GM19239 (cell line): Measurements from ENCODE around the gene RNASE11.
"Not testable (repeated sequence)": the region's sequence is repeated elsewhere in the genome, so short reads cannot be mapped to it uniquely, and the experiment has no call there.

Experiments
- DNase-seq: peaks from one replicate; pipeline ENCODE4 v3.0.0; 2011; ENCODE audit warnings: low spot score; ENCODE audit not compliant: insufficient read length
- FAIRE-seq: peaks from 2 replicates; lab custom pipeline; 2011; peaks lifted over from hg19 to GRCh38; lab: Jason Lieb, UNC

Gene RNASE11

GRCh38 chr14:20587489-20588154 lies at the start of gene RNASE11:
Gene RNASE11 (minus strand): TSS chr14:20588001.
- FAIRE-seq = no peak
- DNase-seq = no peak

- DNase-seq (peak; percentile 69), FAIRE-seq (peak; percentile 90)
Observed at GRCh38 chr14:20632831-20633691, 45.3 kb upstream of the RNASE11 start.

- DNase-seq (no peak), FAIRE-seq (peak; percentile 65)
Observed at GRCh38 chr14:20632448-20632830, 44.6 kb upstream of the RNASE11 start.

DNA sequence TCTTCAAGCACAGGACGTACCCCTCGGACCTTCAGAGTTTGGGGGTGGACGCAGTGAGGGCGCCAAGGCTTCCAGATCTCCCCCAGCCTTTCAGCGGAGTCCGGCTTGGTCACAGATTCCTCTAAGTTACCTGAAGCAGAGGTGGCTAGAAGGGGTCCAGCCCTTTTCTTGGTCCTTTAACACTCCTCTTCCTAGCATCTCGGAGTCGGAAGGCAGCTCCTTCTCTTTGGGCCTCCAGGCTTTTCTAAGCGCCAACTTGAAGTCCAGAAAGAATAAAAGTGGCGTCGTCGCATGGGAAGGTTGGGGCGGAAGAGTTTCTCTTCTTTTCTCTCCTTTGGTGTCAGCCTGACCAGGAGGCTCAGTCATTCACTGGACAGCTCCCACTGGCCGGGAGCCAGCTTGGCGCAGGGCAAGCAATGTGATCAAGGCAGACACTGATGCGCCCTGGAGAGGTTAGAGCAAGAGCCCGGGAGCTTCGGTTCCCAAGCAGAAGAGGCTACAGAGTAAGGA lies 44.1 kb upstream of the RNASE11 start:
- DNase-seq (no peak), FAIRE-seq (peak; percentile 49)

- peak; percentile 77 for FAIRE-seq
- no peak for DNase-seq
Observed at GRCh38 chr14:20631023-20631879, 43.5 kb upstream of the RNASE11 start.

DNA sequence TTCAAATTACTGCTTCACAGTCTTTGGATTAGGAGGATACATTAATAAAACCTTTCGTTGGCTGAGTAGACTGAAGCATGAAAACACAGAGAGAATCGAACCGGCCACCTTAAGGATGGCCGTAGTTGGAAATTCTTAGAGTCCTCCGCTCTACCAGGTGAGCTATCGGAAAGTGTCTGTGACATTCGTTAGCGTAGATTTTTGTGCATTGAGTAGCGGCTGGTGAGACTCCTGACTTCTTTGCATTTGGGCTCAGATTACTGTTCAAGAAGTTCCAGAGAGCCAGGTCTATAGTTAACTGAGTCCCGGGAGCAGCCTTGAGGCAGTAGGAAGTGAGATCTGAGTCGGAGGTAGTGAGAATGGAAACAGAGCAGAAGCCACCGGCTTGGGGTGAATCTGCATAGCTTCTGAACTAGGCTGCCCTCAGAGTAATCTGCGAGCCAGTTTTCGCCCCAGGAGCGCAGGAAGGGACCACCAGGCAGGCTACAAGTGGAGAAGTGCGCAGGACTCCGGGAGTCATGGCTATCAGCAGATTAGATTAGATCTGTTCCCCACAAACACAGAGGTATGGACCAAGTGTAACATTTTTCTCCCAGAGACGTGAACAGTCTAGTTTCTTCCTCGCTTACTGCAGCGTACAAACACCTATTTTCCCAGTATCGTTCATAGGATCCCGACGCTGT lies 42.7 kb upstream of the RNASE11 start:
- DNase-seq = no peak
- peak; percentile 72 for FAIRE-seq

GRCh38 chr14:20628063-20628854 lies 40.5 kb upstream of the RNASE11 start:
- FAIRE-seq = no peak
- no peak for DNase-seq

DNA sequence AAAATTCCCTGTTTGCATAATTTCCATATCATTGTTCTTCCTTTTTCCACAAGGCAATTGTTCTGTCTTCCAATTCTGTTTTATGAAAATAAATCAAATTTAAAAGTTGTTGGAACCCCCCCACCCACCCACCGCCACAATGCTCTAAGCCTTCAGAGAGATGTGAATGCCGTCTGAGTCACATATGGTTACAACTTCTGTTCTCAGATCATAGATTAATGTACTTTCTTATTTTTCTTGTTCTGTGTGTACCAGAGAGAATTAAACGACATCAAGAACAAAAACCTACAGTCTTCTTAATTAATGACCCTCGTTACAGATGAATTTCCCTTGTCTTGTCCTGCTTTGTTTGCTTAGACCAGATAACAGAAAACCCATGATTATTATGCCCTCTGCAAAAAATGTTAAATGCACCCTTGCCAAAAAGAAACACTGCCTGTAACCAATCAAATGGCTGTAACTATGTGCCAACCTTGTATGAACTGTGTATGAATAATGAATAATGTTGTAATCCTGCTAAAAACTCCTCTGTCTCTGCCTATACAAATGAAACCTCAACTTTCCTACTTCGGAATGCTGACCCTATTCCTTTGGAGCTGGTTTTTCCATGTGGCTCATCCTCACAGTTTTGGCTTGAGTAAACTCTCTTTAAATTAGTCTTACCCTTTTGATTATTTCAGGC lies 39.7 kb upstream of the RNASE11 start:
- FAIRE-seq = no peak

GRCh38 chr14:20626274-20626673 lies 38.5 kb upstream of the RNASE11 start:
- DNase-seq (no peak), FAIRE-seq (no peak)

More for the DNA sequence above, 39.7 kb upstream of the RNASE11 start:
- DNase-seq = no peak

DNA sequence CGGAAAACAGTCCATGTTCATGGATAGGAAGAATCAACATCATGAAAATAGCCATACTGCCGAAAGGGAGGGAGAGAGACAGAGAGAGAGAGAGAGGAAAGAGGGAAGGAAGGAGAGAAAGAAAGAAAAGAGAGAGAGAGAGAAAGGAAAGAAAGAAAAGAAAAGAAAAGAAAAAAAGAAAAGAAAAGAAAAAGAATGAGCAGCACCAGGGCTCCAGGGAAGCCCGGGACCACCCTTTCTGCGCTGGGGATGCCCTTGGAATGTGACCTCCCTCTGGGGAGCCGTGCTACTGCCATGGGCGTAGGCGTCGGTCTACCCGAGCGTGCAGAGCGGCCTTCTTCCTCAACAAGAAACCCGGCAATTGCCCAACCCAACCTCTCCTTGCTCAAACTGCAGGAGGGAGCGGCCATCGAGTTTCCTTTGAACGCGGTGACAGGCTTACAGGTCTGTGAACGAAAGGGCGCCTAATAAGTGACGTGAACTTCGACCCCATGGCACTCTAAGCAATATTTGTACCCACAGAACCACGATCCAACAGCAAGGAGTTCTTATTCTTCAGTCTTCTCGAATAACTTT lies 36.8 kb upstream of the RNASE11 start:
- no peak for FAIRE-seq
- no peak for DNase-seq

GRCh38 chr14:20623798-20624197 lies 36.0 kb upstream of the RNASE11 start:
- peak; percentile 76 for FAIRE-seq

DNA sequence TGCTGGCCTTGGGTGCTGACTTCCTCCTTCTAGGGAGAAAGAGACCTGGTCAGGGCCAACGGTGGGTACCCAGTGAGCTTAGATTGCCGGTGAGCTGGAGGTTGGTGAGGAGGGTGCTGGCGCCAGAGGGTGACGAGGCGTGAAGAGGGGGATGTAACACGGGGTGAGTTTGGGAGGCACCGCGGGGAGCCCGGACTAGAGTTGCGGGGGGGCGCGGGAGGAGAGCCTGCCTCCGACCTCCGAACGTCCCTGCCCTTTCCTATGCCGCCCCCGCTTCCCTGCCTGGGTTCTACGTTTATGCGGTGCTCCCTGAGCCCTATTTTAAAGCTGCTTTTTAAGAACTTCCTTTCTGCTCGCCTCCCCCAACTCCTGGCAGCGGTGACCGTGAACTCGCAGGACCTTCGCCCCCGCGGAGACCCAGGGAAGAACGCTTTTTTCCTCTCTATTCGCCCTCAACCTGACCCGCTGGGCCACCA lies 35.1 kb upstream of the RNASE11 start:
- DNase-seq (no peak), FAIRE-seq (peak; percentile 61)

More at GRCh38 chr14:20623798-20624197, 36.0 kb upstream of the RNASE11 start:
- DNase-seq = no peak

DNA sequence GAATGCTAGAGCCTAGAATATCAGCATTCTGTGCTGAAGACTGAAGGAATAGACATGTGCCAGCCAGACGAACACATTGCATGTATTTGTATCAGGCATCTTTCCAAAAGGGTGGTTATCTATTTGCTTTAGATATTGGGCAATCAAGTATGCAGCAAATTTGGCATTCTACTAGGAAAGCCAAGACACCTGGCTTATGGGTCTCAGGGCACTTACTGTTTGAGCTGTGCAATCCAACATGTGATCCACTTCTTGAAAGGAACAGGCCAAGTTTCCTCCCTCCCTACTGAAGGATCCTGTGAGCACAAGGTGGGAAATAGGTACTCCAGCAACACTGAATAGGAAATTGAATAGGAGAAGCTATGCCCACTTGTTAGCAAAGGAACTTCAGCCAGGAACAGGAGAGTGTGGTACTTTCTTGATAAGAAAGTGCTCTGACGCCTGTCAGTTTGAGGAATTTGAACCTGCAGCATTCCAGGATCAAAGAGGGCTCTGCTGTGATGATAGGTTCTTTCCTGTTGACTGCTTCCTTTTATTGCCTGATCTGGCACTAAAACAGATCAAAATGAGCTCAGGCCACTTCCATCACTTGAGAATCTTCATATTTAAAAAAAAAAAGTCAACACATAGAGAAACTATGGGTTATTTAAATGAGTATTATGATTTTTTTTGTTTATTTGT lies 33.1 kb upstream of the RNASE11 start:
- FAIRE-seq (no peak), DNase-seq (no peak)

DNA sequence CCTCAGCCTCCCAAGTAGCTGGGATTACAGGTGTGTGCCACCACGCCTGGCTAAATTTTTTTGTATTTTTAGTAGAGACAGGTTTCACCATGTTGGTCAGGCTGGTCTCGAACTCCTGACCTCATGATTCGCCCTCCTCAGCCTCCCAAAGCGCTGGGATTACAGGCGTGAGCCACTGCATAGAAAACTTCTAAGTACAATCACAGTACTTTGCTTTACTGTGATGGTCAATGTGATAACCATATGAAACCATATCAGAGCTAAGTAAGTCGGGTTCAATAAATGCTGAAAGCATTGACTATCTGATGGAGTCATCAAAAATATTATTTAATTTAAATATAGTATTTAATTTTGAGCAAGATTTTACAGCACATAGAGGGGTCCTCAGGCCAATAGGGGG lies 31.9 kb upstream of the RNASE11 start:
- FAIRE-seq = not testable (repeated sequence)

DNA sequence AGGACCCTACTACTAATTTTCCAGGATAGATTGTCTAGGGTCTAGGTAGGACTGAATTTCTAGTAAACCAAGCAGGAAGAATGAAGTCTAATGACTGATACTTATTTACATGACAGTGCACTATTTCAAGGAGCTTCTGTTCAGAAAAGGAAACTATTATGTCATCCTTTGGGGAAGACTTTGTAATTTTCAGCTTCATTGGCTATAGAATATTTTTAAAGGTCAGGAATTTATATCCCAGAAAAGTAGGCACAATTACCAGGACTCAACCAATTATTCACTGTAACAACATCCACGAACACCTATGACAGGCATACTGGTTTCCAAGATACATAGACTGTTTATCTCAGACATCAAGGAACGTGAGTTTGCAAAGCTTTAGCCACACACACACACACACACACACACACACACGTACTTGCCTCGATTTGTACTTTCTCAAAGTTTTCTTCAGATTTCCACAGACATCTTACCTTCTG lies 30.5 kb upstream of the RNASE11 start:
- no peak for DNase-seq
- peak; percentile 35 for FAIRE-seq

More for the DNA sequence above, 31.9 kb upstream of the RNASE11 start:
- DNase-seq = not testable (repeated sequence)

DNA sequence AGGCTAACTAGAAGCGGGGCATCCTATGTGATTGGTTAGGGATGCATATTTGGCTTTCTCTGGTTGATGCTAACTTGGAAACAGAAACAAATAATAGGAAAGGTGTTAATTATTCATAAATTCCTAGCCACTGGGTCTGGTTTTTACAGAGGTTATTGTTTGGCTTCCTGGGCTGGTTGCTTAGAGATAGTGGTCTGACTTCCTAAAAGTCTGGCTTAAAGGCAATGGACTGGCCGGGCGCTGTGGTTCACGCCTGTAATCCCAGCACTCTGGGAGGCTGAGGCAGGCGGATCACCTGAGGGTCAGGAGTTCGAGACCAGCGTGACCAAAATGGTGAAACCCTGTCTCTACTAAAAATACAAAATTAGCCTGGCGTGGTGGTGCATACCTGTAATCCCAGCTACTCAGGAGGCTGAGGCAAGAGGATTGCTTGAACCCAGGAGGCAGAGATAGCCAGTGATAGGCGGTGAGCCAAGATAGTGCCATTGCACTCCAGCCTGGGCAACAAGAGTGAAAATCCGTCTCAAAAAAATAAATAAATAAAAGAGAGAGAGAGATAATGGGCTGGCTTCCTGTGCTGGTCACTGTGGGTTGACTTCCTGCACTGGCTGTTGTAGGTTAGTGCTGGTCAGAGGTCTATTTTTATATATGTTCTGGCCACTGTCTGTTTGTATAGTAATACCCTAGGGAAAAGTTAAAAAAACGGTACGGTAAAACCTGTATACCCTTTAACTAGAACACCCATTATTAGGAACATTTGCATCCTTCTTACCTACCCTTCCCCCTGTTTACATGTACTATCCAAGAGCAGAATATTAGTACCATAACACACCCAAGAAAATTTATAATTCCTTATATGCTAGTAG lies 29.6 kb upstream of the RNASE11 start:
- FAIRE-seq (no peak), DNase-seq (no peak)
